ENCODE results near the gene DPY19L3. TPM values are rescaled to one million over a fixed set of nuclear protein-coding genes. Genes with fewer than 3 reads are reported as not detected.

Gene DPY19L3
- polyA plus RNA-seq, 1 of the 3 experiments (the other 2 are of a cell fraction), result 25.2 TPM

- no peak for TF ChIP-seq USF2 (IDR thresholded peaks at IDR 0.05; ENCODE audit: borderline replicate concordance, low read depth, low read length)
- TF ChIP-seq, protein P1, sequence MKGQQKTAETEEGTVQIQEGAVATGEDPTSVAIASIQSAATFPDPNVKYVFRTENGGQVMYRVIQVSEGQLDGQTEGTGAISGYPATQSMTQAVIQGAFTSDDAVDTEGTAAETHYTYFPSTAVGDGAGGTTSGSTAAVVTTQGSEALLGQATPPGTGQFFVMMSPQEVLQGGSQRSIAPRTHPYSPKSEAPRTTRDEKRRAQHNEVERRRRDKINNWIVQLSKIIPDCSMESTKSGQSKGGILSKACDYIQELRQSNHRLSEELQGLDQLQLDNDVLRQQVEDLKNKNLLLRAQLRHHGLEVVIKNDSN (IDR thresholded peaks at IDR 0.05; ENCODE audit: borderline replicate concordance, low read depth), result no peak
- no peak for TF ChIP-seq FOSL2 (IDR thresholded peaks at IDR 0.05; ENCODE audit: borderline replicate concordance, low read depth)
- TF ChIP-seq, protein P2, sequence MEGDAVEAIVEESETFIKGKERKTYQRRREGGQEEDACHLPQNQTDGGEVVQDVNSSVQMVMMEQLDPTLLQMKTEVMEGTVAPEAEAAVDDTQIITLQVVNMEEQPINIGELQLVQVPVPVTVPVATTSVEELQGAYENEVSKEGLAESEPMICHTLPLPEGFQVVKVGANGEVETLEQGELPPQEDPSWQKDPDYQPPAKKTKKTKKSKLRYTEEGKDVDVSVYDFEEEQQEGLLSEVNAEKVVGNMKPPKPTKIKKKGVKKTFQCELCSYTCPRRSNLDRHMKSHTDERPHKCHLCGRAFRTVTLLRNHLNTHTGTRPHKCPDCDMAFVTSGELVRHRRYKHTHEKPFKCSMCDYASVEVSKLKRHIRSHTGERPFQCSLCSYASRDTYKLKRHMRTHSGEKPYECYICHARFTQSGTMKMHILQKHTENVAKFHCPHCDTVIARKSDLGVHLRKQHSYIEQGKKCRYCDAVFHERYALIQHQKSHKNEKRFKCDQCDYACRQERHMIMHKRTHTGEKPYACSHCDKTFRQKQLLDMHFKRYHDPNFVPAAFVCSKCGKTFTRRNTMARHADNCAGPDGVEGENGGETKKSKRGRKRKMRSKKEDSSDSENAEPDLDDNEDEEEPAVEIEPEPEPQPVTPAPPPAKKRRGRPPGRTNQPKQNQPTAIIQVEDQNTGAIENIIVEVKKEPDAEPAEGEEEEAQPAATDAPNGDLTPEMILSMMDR (IDR thresholded peaks at IDR 0.05), result no peak
- TF ChIP-seq ELF1 (IDR thresholded peaks at IDR 0.05), result no peak
- TF ChIP-seq NRF1 (IDR thresholded peaks at IDR 0.05; ENCODE audit: low read depth, low read length), result no peak
- no peak for TF ChIP-seq EP300 (IDR thresholded peaks at IDR 0.05; ENCODE audit: borderline replicate concordance in 1 of 2, low read depth in 1 of 2, low read length in 1 of 2)
- TF ChIP-seq TAF1 (IDR thresholded peaks at IDR 0.05; ENCODE audit: borderline replicate concordance, low read depth, low read length), result no peak
Observed at GRCh38 chr19:32368787-32369186, 36.8 kb upstream of the DPY19L3 start (continued).

GRCh38 chr19:32372726-32373517 is 32.6 kb upstream of the DPY19L3 start:
- H3K4me1 ChIP-seq (ENCODE audit: control insufficient read depth in 1 of 2, insufficient read depth in 2 of 2, low read depth in 1 of 2, low read length in 1 of 2), result peaks cover 0 to 9% of the 10 kb centered on the region in 2 experiments; a peak in 2 of 4 replicates
- no peaks in the 10 kb centered on the region for H3K27me3 ChIP-seq (ENCODE audit: insufficient read depth)
- H3F3A ChIP-seq (replicated peaks; ENCODE audit: insufficient read depth), result peaks cover 27% of the 10 kb centered on the region
- ChIA-PET POLR2A (no interaction called here), CTCF (no interaction called here)
- DNase-seq, result no peak
- no peaks in the 10 kb centered on the region for H3K9me2 ChIP-seq
- peaks cover 3% of the 10 kb centered on the region; the same call in 1 of the 2 replicates for H4K20me1 ChIP-seq (ENCODE audit: insufficient read depth)
- 56% methylated on average over 7 of the region's 7 CpGs for WGBS (ENCODE audit: low lambda C conversion rate)
- H3K36me3 ChIP-seq (replicated peaks in 1 of 2; ENCODE audit: control insufficient read depth in 1 of 2, insufficient read depth in 2 of 2, low read length in 1 of 2), result peaks cover 34 to 37% of the 10 kb centered on the region in 2 experiments
- peak overlapping the region; percentile 80 for H3K4me2 ChIP-seq
- peak overlapping the region in 1 of 2 experiments; percentile 41; a peak in 2 of 4 replicates for H3K4me3 ChIP-seq (ENCODE audit: low read depth in 2 of 2, low read length in 1 of 2)
- peaks cover 51% of the 10 kb centered on the region for H3K79me2 ChIP-seq (ENCODE audit: insufficient read depth)
- no peak for TF ChIP-seq EZH2phosphoT487 (IDR thresholded peaks at IDR 0.05; ENCODE audit: borderline replicate concordance, low read depth)
- no peak for TF ChIP-seq ELF1 (IDR thresholded peaks at IDR 0.05)
- no peak for TF ChIP-seq POLR2AphosphoS5 (IDR thresholded peaks at IDR 0.05; ENCODE audit: low read depth, low read length)
- no peak for TF ChIP-seq GATA2 (CRISPR knock-in tag; IDR thresholded peaks at IDR 0.05)
- TF ChIP-seq YY1 (IDR thresholded peaks at IDR 0.05; ENCODE audit: low read depth), result no peak
- TF ChIP-seq, protein P3, sequence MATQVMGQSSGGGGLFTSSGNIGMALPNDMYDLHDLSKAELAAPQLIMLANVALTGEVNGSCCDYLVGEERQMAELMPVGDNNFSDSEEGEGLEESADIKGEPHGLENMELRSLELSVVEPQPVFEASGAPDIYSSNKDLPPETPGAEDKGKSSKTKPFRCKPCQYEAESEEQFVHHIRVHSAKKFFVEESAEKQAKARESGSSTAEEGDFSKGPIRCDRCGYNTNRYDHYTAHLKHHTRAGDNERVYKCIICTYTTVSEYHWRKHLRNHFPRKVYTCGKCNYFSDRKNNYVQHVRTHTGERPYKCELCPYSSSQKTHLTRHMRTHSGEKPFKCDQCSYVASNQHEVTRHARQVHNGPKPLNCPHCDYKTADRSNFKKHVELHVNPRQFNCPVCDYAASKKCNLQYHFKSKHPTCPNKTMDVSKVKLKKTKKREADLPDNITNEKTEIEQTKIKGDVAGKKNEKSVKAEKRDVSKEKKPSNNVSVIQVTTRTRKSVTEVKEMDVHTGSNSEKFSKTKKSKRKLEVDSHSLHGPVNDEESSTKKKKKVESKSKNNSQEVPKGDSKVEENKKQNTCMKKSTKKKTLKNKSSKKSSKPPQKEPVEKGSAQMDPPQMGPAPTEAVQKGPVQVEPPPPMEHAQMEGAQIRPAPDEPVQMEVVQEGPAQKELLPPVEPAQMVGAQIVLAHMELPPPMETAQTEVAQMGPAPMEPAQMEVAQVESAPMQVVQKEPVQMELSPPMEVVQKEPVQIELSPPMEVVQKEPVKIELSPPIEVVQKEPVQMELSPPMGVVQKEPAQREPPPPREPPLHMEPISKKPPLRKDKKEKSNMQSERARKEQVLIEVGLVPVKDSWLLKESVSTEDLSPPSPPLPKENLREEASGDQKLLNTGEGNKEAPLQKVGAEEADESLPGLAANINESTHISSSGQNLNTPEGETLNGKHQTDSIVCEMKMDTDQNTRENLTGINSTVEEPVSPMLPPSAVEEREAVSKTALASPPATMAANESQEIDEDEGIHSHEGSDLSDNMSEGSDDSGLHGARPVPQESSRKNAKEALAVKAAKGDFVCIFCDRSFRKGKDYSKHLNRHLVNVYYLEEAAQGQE (IDR thresholded peaks at IDR 0.05; ENCODE audit: low read depth, low read length), result no peak
- TF ChIP-seq FOXJ3 (CRISPR knock-in tag; IDR thresholded peaks at IDR 0.05), result no peak
- TF ChIP-seq SMC3 (IDR thresholded peaks at IDR 0.05; ENCODE audit: low read depth, low read length), result no peak
- TF ChIP-seq, protein P1 (IDR thresholded peaks at IDR 0.05; ENCODE audit: borderline replicate concordance, low read depth), result no peak
- no peak for TF ChIP-seq SIN3A (IDR thresholded peaks at IDR 0.05; ENCODE audit: borderline replicate concordance, low read depth, low read length)
- TF ChIP-seq RXRA (IDR thresholded peaks at IDR 0.05; ENCODE audit: borderline replicate concordance, low read depth), result no peak
- no peak for TF ChIP-seq EP300 (IDR thresholded peaks at IDR 0.05; ENCODE audit: borderline replicate concordance in 1 of 2, low read depth in 1 of 2, low read length in 1 of 2)
- no peak for TF ChIP-seq JUND (IDR thresholded peaks at IDR 0.05)
- no peaks in the 10 kb centered on the region for H3K9me3 ChIP-seq
- peak overlapping the region; percentile 46; the same call in 1 of the 2 replicates for H3K9ac ChIP-seq
- peak overlapping the region; percentile 31 to 92; a peak in 3 of 4 replicates for H3K27ac ChIP-seq (ENCODE audit: low read depth in 2 of 2, low read length in 1 of 2)
- H2AFZ ChIP-seq (ENCODE audit: low read depth), result no peak overlapping the region

All from SK-N-SH (cell line).